ENCODE results near the gene THBS2.

GRCh38 chr6:169184419-169184818 is 69.2 kb downstream of the THBS2 start:
- TF ChIP-seq EZH2 (IDR thresholded peaks at IDR 0.05; ENCODE audit: borderline replicate concordance, low read length) = no peak
- no peak for TF ChIP-seq CTCF (IDR thresholded peaks at IDR 0.05; ENCODE audit: low read length)

All from OCI-LY1 (cell line).